ENCODE data around the gene CEBPG. TPM values are rescaled to one million over a fixed set of nuclear protein-coding genes. Genes with fewer than 3 reads are reported as not detected.

The CEBPG gene
- total RNA-seq, 1 experiment from 2014 or later, result 51.1 TPM

DNA sequence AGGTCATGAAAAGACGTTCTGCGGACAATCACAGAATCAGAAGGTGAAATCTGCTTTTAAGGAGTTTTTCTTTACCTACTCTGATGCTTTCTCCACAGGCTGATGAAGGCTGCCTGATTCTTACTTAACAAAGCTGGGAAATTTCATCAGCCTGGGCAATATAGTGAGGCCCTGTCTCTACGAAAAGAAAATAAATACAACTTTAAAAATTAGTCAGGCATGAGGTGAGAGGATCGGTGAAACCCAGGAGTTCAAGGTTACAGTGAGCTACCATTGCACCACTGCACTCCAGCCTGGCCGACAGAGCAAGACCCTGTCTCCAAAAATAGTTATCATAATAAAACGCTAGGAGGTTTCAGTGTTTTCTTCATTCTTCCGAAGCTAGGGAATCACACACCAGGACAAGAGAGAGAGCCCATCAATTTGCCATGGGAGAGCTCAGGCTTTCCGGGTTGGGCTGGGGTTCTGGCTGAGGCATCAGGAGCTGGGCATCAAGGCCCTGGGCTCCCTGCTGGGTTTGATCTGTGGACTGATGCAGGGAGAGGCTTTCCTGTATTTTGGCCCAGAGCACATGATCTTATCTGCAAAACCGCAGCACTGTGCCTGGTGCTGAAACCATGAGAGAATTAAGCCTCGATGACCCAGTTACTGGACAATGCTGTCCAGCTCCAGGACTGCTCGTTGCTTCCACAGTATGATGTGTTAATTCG is 25.1 kb upstream of the CEBPG start:
- H4K20me1 ChIP-seq (ENCODE audit: insufficient read depth), result no peaks in the 10 kb centered on the region
- no peak overlapping the region for H3K4me3 ChIP-seq (replicated peaks in 1 of 2; ENCODE audit: low read depth in 1 of 2, low read length in 2 of 2)
- POLR2A ChIA-PET, result no interaction called here
- H3K4me1 ChIP-seq (ENCODE audit: control insufficient read depth in 1 of 2, insufficient read depth in 2 of 2, low read length in 2 of 2), result no peaks in the 10 kb centered on the region; a peak in 1 of 4 replicates
- H3K79me2 ChIP-seq (ENCODE audit: insufficient read depth, low read length), result no peaks in the 10 kb centered on the region
- H3K9me3 ChIP-seq (ENCODE audit: control insufficient read depth in 1 of 2, insufficient read depth in 1 of 2, low read depth in 1 of 2, low read length in 2 of 2), result no peaks in the 10 kb centered on the region
- H3K9ac ChIP-seq (ENCODE audit: low read length), result no peak overlapping the region
- CTCF ChIA-PET, result no interaction called here
- RAD21 ChIA-PET (ENCODE audit: low non-redundant PET in 1 of 2, low total read pairs in 2 of 2, uncharacterized antibody in 2 of 2, unreplicated experiment in 2 of 2), result no interaction called here
- TF ChIP-seq YY1 (IDR thresholded peaks at IDR 0.05; ENCODE audit: extremely low read depth, insufficient replicate concordance, low read depth, low read length), result no peak
- TF ChIP-seq ZNF274 (IDR thresholded peaks at IDR 0.05; ENCODE audit: low read depth, low read length), result no peak
- TF ChIP-seq, protein P1, sequence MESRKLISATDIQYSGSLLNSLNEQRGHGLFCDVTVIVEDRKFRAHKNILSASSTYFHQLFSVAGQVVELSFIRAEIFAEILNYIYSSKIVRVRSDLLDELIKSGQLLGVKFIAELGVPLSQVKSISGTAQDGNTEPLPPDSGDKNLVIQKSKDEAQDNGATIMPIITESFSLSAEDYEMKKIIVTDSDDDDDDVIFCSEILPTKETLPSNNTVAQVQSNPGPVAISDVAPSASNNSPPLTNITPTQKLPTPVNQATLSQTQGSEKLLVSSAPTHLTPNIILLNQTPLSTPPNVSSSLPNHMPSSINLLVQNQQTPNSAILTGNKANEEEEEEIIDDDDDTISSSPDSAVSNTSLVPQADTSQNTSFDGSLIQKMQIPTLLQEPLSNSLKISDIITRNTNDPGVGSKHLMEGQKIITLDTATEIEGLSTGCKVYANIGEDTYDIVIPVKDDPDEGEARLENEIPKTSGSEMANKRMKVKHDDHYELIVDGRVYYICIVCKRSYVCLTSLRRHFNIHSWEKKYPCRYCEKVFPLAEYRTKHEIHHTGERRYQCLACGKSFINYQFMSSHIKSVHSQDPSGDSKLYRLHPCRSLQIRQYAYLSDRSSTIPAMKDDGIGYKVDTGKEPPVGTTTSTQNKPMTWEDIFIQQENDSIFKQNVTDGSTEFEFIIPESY (IDR thresholded peaks at IDR 0.05; ENCODE audit: extremely low read depth, insufficient replicate concordance, low read length), result no peak
- no peak for TF ChIP-seq EGR1 (IDR thresholded peaks at IDR 0.05; ENCODE audit: low read depth)
- TF ChIP-seq JUND (IDR thresholded peaks at IDR 0.05), result no peak
- no peak for TF ChIP-seq EZH2 (IDR thresholded peaks at IDR 0.05)
- TF ChIP-seq RAD21 (IDR thresholded peaks at IDR 0.05; ENCODE audit: low read depth), result no peak
- no peak for TF ChIP-seq EZH2phosphoT487 (IDR thresholded peaks at IDR 0.05; ENCODE audit: borderline replicate concordance)
- TF ChIP-seq ELF1 (IDR thresholded peaks at IDR 0.05; ENCODE audit: borderline replicate concordance, low read depth), result no peak
- TF ChIP-seq, protein P2, sequence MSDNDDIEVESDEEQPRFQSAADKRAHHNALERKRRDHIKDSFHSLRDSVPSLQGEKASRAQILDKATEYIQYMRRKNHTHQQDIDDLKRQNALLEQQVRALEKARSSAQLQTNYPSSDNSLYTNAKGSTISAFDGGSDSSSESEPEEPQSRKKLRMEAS (IDR thresholded peaks at IDR 0.05), result no peak
- TF ChIP-seq, protein P3, sequence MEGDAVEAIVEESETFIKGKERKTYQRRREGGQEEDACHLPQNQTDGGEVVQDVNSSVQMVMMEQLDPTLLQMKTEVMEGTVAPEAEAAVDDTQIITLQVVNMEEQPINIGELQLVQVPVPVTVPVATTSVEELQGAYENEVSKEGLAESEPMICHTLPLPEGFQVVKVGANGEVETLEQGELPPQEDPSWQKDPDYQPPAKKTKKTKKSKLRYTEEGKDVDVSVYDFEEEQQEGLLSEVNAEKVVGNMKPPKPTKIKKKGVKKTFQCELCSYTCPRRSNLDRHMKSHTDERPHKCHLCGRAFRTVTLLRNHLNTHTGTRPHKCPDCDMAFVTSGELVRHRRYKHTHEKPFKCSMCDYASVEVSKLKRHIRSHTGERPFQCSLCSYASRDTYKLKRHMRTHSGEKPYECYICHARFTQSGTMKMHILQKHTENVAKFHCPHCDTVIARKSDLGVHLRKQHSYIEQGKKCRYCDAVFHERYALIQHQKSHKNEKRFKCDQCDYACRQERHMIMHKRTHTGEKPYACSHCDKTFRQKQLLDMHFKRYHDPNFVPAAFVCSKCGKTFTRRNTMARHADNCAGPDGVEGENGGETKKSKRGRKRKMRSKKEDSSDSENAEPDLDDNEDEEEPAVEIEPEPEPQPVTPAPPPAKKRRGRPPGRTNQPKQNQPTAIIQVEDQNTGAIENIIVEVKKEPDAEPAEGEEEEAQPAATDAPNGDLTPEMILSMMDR (IDR thresholded peaks at IDR 0.05 in 2 of 3, conservative IDR thresholded peaks at IDR 0.05 in 1 of 3; ENCODE audit: borderline replicate concordance in 1 of 3, insufficient read depth in 1 of 3, low read depth in 2 of 3, low read length in 2 of 3), result no peak
- TF ChIP-seq SRF (IDR thresholded peaks at IDR 0.05; ENCODE audit: low read depth), result no peak
- no peak for TF ChIP-seq SIN3A (IDR thresholded peaks at IDR 0.05; ENCODE audit: low read depth)
- TF ChIP-seq POLR2A (IDR thresholded peaks at IDR 0.05; ENCODE audit: borderline replicate concordance, extremely low read depth, insufficient read depth, insufficient read length), result no peak
- TF ChIP-seq, protein P4, sequence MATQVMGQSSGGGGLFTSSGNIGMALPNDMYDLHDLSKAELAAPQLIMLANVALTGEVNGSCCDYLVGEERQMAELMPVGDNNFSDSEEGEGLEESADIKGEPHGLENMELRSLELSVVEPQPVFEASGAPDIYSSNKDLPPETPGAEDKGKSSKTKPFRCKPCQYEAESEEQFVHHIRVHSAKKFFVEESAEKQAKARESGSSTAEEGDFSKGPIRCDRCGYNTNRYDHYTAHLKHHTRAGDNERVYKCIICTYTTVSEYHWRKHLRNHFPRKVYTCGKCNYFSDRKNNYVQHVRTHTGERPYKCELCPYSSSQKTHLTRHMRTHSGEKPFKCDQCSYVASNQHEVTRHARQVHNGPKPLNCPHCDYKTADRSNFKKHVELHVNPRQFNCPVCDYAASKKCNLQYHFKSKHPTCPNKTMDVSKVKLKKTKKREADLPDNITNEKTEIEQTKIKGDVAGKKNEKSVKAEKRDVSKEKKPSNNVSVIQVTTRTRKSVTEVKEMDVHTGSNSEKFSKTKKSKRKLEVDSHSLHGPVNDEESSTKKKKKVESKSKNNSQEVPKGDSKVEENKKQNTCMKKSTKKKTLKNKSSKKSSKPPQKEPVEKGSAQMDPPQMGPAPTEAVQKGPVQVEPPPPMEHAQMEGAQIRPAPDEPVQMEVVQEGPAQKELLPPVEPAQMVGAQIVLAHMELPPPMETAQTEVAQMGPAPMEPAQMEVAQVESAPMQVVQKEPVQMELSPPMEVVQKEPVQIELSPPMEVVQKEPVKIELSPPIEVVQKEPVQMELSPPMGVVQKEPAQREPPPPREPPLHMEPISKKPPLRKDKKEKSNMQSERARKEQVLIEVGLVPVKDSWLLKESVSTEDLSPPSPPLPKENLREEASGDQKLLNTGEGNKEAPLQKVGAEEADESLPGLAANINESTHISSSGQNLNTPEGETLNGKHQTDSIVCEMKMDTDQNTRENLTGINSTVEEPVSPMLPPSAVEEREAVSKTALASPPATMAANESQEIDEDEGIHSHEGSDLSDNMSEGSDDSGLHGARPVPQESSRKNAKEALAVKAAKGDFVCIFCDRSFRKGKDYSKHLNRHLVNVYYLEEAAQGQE (IDR thresholded peaks at IDR 0.05; ENCODE audit: low read depth), result no peak
- TF ChIP-seq SP1 (IDR thresholded peaks at IDR 0.05; ENCODE audit: low read depth), result no peak
- no peak for TF ChIP-seq ZFX (IDR thresholded peaks at IDR 0.05)
- TF ChIP-seq, protein P5, sequence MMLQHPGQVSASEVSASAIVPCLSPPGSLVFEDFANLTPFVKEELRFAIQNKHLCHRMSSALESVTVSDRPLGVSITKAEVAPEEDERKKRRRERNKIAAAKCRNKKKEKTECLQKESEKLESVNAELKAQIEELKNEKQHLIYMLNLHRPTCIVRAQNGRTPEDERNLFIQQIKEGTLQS (IDR thresholded peaks at IDR 0.05), result no peak
- H2AFZ ChIP-seq (ENCODE audit: low read depth, low read length, poor library complexity, severe bottlenecking), result no peak overlapping the region
- intact Hi-C loops (cut with micrococcal nuclease), result no loop called here
- H3K36me3 ChIP-seq (ENCODE audit: control insufficient read depth in 1 of 2, insufficient read depth in 2 of 2, low read length in 2 of 2), result no peaks in the 10 kb centered on the region
- ATAC-seq (no peak), DNase-seq (ENCODE audit: low read depth, low spot score) (no peak)
- H3K27me3 ChIP-seq (ENCODE audit: insufficient read depth, low read length), result peaks cover 16% of the 10 kb centered on the region; the same call in 1 of the 2 replicates
- no peaks in the 10 kb centered on the region for H3K9me2 ChIP-seq (ENCODE audit: insufficient read depth)
- no peak overlapping the region for H3K4me2 ChIP-seq (ENCODE audit: low read length)
- no peak overlapping the region for H3K27ac ChIP-seq (ENCODE audit: low read depth, low read length)
- BruUV-seq (replicated peaks), result no TSS peak
